Stimulated activated CD8-positive, alpha-beta memory T cell treated with anti-CD3 and anti-CD28 coated beads, Interleukin-12 subunit alpha, Interleukin-12 subunit beta, amount 100 ng/mL, for 1 hour (primary cell): ENCODE measurements around the gene SENP8.
A peak's percentile ranks its signal among the peaks of the same experiment; 100 is the strongest.
"Not testable (repeated sequence)": the region's sequence is repeated elsewhere in the genome, so short reads cannot be mapped to it uniquely, and the experiment has no call there.

ENCODE experiments used
- DNase-seq: peaks from one replicate; pipeline ENCODE4 v3.0.0-alpha.2; 2020; ENCODE audit warnings: low read depth

SENP8 gene

DNA sequence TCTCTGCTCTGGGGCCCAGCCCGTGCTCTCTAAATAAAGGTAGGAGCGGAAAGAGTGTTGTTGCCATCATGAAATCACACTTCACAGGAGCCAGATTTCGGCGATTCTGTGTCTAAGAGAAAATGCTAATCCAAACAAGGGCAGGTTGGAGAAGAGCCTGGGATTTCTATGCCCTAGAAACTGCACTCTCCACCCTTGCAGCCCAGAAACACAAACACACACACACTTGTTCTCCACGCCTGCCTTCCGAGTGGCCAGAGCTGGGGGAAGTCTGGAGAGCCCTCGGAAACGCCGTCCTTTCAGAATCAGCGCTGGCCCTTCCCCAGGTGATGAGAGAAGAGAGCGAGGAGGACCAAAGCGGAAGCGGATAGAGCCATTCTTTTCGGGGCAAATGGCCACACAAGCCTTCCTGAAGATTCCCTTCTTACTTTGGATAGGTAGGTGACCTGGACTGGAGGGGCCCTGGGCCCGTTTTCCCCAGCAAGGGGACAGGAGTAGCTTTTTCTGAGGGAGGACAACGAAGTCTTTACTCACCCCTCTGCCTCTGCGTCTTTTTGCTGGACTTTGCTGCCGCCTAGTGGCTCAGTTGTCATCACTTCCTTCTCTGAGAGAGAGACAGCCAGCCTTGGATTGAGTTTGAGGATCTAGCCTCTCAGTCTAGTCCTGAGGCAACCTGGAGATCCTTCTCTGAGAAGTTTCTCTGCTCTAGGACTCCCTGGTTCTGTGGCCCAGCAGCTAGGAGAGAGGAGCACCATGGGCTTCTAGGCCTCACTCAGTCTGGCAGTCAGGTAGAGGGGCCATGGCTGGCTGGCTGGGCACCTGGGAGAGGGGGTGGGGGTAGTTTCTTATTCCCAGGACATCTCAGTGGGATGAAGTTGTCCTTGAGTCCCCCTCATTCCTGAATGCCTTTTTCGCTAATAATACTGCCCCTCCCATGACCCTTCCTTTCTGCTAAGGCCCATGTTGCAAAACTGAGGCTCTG lies 37.7 kb downstream of the SENP8 start:
- peak; percentile 73 for DNase-seq

DNA sequence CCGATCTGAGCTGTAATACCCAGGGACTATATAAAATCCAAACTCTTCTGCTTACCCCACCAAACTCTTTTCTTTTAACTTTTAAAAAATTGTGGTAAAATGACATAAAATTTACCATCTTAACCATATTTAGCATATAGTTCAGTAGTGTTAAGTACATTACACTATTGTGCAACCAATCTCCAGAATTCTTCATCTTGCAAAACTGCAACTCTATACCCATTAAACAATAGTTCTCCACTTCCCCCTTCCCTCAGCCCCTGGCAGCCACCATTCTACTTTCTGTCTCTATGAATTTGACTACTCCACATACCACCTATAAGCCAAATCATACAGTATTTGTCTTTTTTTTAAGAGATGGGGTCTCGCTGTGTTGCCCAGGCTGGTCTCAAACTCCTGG lies 38.7 kb downstream of the SENP8 start:
- DNase-seq: no peak

- DNase-seq: no peak
Measured at GRCh38 chr15:72160696-72161245, 42.6 kb downstream of the SENP8 start.

- DNase-seq: no peak
Measured at GRCh38 chr15:72161361-72162132, 43.3 kb downstream of the SENP8 start.

GRCh38 chr15:72162569-72162968 lies 44.4 kb downstream of the SENP8 start:
- DNase-seq: no peak

- DNase-seq: no peak
Measured at GRCh38 chr15:72163719-72164118, 45.5 kb downstream of the SENP8 start.

DNA sequence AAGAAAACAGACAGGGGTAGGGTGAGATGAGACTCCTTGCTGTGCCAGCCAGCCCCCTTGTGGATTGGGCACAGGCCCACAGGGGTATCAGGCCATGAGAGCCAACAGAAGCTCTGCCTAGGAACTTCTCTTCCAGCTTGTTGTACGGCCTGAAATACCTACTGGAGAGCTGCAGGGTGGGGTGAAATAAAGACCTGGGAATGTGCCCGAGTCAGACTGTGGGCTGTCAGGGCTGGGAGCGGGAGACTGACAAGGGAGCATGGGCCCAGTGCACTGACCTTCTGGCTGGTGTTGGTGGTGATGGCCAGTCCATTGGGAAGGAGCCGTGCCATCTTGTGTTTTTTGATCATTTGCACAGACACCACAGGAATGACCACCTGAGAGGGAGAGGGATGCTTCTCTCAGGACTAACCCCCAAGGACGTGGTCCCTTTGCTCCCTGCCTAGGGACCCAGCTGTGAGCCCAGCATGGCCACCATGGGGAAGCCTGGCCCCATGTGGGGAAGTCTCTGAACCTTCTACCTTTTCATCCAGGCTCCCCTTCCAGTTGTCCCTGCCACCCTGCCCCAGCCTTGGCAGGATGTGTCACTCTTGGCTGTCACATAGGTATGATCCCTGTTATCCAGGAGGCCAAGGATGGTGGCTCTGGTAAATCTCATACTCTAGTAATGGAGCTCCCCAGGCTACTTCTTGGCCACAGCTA lies 48.7 kb downstream of the SENP8 start:
- no peak for DNase-seq

DNA sequence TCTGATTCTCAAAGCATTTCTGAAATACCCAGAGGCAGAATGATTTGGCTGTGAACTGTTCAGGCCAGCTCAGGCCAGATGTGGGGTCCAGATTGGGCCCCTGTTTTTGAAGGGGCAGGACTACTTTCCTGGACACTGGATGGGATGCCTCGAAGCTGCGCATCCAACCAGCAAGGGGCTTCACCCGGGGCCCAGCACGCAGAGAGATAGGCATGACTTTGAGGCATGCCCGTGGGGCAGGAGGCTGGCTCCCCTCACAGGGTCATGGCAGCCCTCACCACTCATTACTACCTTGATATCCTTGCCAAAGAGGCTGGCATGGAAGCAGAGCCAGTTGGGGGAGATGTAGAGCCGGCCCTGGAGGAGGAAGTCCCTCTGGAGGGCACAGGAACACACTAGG lies 49.2 kb downstream of the SENP8 start:
- DNase-seq: no peak

DNA sequence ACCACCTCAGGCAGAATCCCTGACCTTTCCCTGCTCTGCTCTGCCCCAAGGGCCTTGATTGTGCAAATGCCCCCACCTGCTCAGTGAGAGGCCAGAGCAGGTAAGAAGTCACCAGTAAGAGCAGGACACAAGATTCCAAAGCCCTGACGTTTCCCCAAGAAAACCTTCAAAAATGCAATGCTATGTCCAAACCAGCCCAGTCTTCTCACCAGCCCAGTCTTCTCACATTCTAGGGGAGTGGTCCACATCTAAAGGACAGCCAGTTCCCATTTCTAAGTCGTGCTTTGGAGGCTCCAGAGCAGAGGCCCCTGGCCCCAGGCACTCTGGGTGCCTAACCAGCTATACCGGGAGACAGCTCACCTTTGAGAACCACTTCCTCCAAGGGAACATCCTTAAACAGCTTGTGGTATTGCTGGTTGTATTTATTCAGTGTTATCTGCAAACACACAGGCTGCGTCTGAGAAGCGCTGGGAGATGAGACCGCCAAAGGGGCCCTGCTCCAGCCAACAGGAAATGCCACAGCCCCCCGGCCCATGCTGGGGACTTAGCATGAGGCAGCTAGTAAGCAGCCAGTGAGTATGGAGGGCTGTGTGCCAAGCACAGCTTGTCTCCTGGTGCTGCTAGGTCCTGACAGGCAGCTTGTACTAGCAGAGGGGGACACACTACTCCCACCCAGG lies 50.1 kb downstream of the SENP8 start:
- DNase-seq: no peak

GRCh38 chr15:72168808-72169190 lies 50.6 kb downstream of the SENP8 start:
- DNase-seq: no peak

GRCh38 chr15:72169236-72169920 lies 51.2 kb downstream of the SENP8 start:
- no peak for DNase-seq

DNA sequence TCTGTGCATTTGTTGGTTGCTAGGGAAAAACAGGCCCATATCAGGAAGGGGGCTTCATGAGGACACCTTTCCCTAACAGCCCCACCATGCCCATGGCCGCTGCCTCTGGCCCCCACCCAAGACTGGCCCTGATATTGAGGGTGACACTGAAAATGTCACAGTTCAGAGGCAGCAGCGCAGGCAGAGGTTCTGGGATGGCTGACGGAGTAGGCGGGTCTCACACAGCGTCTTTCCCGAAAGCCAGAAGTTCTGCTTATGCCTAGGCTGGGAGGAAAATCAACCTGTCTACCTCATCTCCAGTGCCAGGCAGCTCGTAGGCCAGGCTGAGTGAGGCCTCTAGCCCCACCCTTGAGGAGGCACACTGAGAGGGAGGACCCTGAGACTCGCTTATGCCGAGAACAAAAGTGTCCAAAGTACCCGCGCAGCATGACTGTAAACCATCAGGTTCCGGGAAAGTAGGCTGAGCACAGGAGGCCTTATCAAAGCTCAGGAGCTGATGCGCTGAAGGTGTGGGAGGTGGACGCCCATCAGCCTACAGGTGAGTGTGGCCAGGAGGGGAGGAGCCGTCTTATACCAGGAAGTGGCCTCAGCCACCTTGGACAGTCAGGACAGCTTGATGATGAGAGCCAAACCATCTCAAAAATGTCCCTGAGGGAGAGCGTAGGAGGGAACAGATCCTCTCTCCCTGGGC lies 51.9 kb downstream of the SENP8 start:
- no peak for DNase-seq

DNA sequence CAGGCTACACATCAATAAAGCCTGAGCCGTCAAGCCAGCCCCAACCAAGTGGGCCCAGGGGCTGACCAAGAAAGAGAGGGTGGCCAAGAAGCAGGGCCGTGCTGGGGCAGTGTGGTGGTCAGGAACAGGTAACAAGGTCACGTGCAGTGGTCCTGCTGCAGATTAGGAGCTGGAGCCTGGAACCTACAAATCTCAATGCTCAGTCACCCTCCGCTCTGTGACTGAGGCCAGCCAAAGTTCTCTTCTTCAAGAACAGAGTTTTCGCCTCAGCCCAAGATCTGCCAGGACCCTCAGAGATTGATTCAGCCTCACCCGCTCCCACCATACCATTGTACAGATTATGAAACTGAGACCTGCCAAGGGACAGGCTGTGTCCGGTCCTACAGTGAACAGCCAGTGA lies 52.5 kb downstream of the SENP8 start:
- no peak for DNase-seq

DNA sequence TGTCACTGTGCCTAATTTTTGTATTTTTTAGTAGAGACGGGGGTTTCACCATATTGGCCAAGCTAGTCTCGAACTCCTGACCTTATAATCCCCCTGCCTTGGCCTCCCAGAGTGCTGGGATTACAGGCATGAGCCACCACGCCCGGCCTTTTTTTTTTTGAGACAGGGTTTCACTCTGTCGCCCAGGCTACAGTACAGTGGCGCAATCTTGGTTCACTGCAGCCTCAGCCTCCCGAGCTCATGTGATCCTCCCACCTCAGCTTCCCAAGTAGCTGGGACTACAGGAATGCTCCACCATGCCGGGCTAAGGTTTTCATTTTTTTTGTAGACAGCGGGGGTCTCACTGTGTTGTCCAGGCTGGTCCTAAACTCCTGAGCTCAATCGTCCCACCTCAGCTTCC lies 53.8 kb downstream of the SENP8 start:
- not testable (repeated sequence) for DNase-seq

DNA sequence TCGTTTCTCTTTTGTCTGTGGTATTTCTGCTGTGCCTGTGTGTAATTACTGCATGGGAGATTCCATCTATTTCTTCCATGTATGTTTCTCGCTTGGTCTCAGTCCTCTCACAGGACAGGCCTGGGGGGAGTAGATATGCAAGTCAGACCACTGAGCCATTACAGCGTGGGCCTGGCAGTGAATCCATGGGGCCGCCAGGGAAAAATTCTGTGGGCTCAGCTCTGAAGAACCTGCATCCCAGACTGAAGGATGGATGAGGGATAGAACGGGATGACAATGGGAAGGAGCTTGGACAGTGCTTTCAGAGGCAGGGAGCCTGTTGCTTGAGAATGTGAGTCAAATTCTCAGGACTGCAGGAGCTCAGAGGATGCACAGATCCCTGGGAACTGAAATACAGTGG lies 54.6 kb downstream of the SENP8 start:
- DNase-seq: no peak

DNA sequence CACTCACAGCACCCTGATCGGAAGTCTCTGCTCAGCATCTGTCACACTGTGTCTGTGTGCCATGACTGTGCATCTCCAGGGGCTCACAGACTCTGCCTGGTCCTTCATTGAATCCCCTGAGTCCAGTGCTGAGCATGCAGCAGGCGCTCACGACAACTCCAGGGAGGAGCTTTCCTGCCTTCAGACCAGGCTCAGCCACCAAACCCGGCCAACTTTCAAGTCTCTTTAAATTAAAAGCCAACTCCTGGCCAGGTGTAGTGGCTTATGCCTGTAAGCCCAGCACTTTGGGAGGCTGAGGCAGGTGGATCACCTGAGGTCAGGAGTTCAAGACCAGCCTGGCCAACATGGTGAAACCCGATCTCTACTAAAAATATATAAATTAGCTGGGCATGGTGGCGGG lies 55.2 kb downstream of the SENP8 start:
- DNase-seq: no peak

DNA sequence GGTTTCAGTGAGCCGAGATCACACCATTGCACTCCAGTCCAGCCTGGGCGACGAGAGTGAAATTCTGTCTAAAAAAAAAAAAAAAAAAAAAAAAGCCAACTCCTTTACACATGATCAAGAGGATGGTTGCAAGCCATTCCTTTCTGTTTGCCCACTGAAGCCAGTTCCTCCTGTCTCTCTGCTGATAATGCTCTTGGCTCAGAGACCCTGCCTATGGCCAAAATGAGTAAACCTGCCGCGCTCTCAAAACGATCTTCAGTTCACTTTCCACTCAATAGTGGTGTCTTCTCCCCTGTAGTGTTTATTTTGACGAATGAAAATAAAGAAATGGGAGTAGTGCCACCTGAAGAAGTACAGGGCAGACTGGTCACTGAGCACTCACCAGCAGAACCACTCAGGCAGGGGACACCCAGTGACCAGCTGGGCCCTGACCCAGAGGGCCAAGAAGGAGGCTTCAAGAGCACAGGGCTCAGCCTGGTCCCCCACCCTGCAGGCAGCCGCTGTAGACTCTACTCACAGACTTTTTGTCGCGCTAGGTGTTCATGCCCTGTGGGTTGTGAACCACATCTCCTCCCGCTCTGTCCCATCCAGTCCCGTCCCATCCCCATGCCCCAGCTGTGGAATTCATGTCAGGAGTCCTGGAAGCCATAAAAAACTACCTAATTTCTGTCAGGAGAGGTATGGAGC lies 55.8 kb downstream of the SENP8 start:
- DNase-seq: no peak

DNA sequence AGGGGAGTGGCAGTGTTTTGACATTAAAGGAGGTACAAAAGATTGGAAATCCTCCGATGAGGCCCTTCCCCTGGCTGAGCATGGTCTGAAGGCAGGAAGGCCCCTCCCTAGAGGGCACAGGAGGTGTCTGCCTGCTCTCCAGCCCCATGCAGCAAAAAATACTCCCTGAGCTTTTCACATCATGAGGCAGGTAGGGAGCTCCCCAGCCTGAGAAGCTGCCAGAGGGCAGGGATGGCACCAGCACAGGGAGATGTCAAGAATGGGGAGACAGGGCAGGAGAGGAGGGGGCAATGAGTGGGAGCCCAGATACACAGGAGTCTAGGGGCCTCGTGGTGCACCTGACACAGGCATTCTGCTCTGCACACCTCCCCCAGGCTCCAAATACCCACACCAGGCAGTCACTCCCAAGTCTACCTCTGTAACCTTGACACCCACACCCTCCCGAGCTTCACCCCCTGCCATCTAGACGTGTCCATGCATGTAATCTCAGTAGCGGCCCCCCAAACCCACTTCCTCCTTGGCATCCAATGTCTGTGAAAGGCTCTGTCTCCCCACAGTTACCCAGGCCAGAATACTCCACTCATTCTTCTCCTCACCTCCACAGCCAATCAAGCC lies 56.5 kb downstream of the SENP8 start:
- no peak for DNase-seq
